Activated effector memory CD4-positive, alpha-beta T cell treated with Interleukin-2 at 50 U/mL for 16 hours (primary cell): ENCODE measurements around the gene RHOT2.

Source experiments
- DNase-seq: peaks from one replicate; pipeline ENCODE4 v3.0.0-alpha.2; 2020

RHOT2 gene

GRCh38 chr16:648071-648780, 19.7 kb upstream of the RHOT2 start:
- DNase-seq, result no peak

- DNase-seq, result peak; percentile 89
These were observed 18.9 kb upstream of the RHOT2 start, which contains the start of gene WDR90 for GRCh38 chr16:648781-649589. Gene WDR90, plus strand, starts transcription at chr16:649365. Its CDS starts 52 bp downstream, at chr16:649417.

GRCh38 chr16:649631-650030, 18.3 kb upstream of the RHOT2 start:
- DNase-seq, result no peak

- no peak for DNase-seq
These were observed 16.1 kb upstream of the RHOT2 start for GRCh38 chr16:651844-652243.

GRCh38 chr16:652454-653305, 15.3 kb upstream of the RHOT2 start:
- no peak for DNase-seq

GRCh38 chr16:654034-654433, 13.9 kb upstream of the RHOT2 start:
- no peak for DNase-seq

GRCh38 chr16:657487-657886, 10.4 kb upstream of the RHOT2 start:
- DNase-seq, result no peak

- DNase-seq, result no peak
These were observed 9.0 kb upstream of the RHOT2 start for GRCh38 chr16:658679-659571.

GRCh38 chr16:659618-660017, 8.3 kb upstream of the RHOT2 start:
- DNase-seq, result no peak

GRCh38 chr16:660132-660458, 7.8 kb upstream of the RHOT2 start:
- no peak for DNase-seq

- DNase-seq, result peak; percentile 34
These were observed 7.3 kb upstream of the RHOT2 start for GRCh38 chr16:660459-661183.

- no peak for DNase-seq
These were observed 6.6 kb upstream of the RHOT2 start for GRCh38 chr16:661184-661821.

GRCh38 chr16:662095-662494, 5.8 kb upstream of the RHOT2 start:
- no peak for DNase-seq

- no peak for DNase-seq
These were observed 5.3 kb upstream of the RHOT2 start for GRCh38 chr16:662597-662996.

- DNase-seq, result no peak
These were observed 1.4 kb upstream of the RHOT2 start for GRCh38 chr16:666572-666971.

GRCh38 chr16:667113-667779, 686 bp upstream of the RHOT2 start:
- DNase-seq, result no peak

- no peak for DNase-seq
These were observed 713 bp downstream of the RHOT2 start for GRCh38 chr16:668519-669171.

GRCh38 chr16:669666-670065, 1.7 kb downstream of the RHOT2 start:
- no peak for DNase-seq

- no peak for DNase-seq
These were observed 2.8 kb downstream of the RHOT2 start for GRCh38 chr16:670485-671352.
